Spleen (tissue), 11 donors: Measurements from ENCODE around the gene IQCE. TPM values are rescaled to one million over a fixed set of nuclear protein-coding genes. Genes with fewer than 3 reads are reported as not detected.

Source experiments
- DNase-seq: peaks from one replicate; pipeline ENCODE4 v3.0.0-alpha.2; 2020
- H3K27ac ChIP-seq, 8 donors: fragments of 200-600 bp; sonication (generic) in 7 of 8; 1 replicate in 4 of 8; 2 replicates in 4 of 8; pipeline versions ENCODE4 v1.5.0 to v1.8.0; 2016 to 2021; ENCODE audit warnings: inconsistent platforms in 4 of 8, mild to moderate bottlenecking in 4 of 8, moderate library complexity in 1 of 8
- H3K27me3 ChIP-seq, 7 donors: fragments of 200-600 bp; sonication (generic) in 6 of 7; replicated peaks in 1 of 7; 1 replicate in 4 of 7; 2 replicates in 3 of 7; pipeline versions ENCODE4 v1.5.0 to v1.8.0; 2016 to 2021; ENCODE audit warnings: inconsistent platforms in 3 of 7, mild to moderate bottlenecking in 1 of 7
- H3K36me3 ChIP-seq, 6 donors: fragments of 200-600 bp; sonication (generic) in 5 of 6; 1 replicate in 4 of 6; 2 replicates in 2 of 6; pipeline versions ENCODE4 v1.5.0 to v1.8.0; 2016 to 2021; ENCODE audit warnings: inconsistent platforms in 2 of 6
- H3K4me1 ChIP-seq, 6 donors: fragments of 200-600 bp; sonication (generic) in 5 of 6; 1 replicate in 3 of 6; 2 replicates in 3 of 6; pipeline versions ENCODE4 v1.5.0 to v1.8.0; 2016 to 2021; ENCODE audit warnings: inconsistent platforms in 3 of 6
- H3K4me3 ChIP-seq, 8 donors: fragments of 200-600 bp; sonication (generic) in 7 of 8; 1 replicate in 4 of 8; 2 replicates in 4 of 8; pipeline versions ENCODE4 v1.5.0 to v1.8.0; 2016 to 2021; ENCODE audit warnings: inconsistent platforms in 4 of 8, mild to moderate bottlenecking in 4 of 8, moderate library complexity in 2 of 8
- H3K9me3 ChIP-seq, 8 donors: fragments of 200-600 bp; sonication (generic) in 7 of 8; 1 replicate in 4 of 8; 2 replicates in 4 of 8; pipeline versions ENCODE4 v1.5.0 to v1.8.0; 2016 to 2021; ENCODE audit warnings: inconsistent platforms in 4 of 8
- CTCF ChIP-seq, 11 experiments: fragments of 200-600 bp in 7 of 11; fragments of 450-650 bp in 4 of 11; sonication (generic) in 4 of 11; IDR thresholded peaks in 8 of 11; conservative IDR thresholded peaks in 3 of 11; 1 replicate in 7 of 11; 2 replicates in 4 of 11; pipeline versions ENCODE4 v1.4.0 to v1.8.0; 2016 to 2021; ENCODE audit warnings: antibody characterized with exemption in 11 of 11, inconsistent platforms in 4 of 11, mild to moderate bottlenecking in 1 of 11
- POLR2A ChIP-seq, 3 donors: fragments of 450-650 bp; IDR thresholded peaks; one replicate each; pipeline ENCODE4 v1.5.1; 2017; ENCODE audit warnings: antibody characterized with exemption in 3 of 3, mild to moderate bottlenecking in 1 of 3
- POLR2AphosphoS5 ChIP-seq, 3 donors: sonication (generic); formaldehyde crosslinking; IDR thresholded peaks; one replicate each; pipeline ENCODE4 v1.5.1; 2017; ENCODE audit warnings: antibody characterized with exemption in 3 of 3
- WGBS, 5 donors: extraction: QIAGEN DNeasy Blood & Tissue Kit in 3 of 5; methylation state at CpG; one replicate each; pipeline versions ENCODE4 v1.1.5 to v1.1.7; 2013 to 2018; 5-methylcytosine and 5-hydroxymethylcytosine counted together
- intact Hi-C: fragments of 100-400 bp; cut with DNase I; formaldehyde crosslinking; loops from one replicate; pipeline ENCODE4 v1.15.0; 2023; ENCODE audit warnings: low total_unique reads
- polyA plus RNA-seq, 3 donors: library from polyadenylated mRNA; stranded (reverse); fragments of 200-250 nt; gene quantifications; one replicate each; pipeline ENCODE4 v1.2.1, GENCODE V29; 2013
- total RNA-seq, 7 donors: library from RNA; depleted of rRNA in 3 of 7; stranded (reverse); fragments of >200 nt in 3 of 7; fragmentation: NEBNext Ultra II Directional in 4 of 7; extraction: Animal tissue kit (Norgen Biotek cat#: 25700) in 4 of 7; gene quantifications; one replicate each; pipeline versions ENCODE4 v1.1.0 to v1.2.1, GENCODE V29; 2016 to 2021
- donor health status: healthy with polysubstance abuse.
- donor health status: DM: no; HTN: no; CAD: no; lungs with moderate emphysema.
- donor health status: DM: no; HTN: no; CAD: no.
- donor health status: Bipolar disorder and iron deficiency.
- donor health status: healthy.
- donor health status: DM: no; HTN: no; CAD: no.
- donor health status: DM: yes; HTN: yes; CAD: no.

Gene IQCE
- total and polyA plus RNA-seq, 10 donors: 1.2 to 17.1 (median 11.4) TPM

- H3K4me1 ChIP-seq: peaks cover 12 to 43% (median 35%) of the 10 kb centered on the region in 6 donors
- WGBS, 5 donors: 57 to 77% (median 69%) methylated on average over 23 of the region's 23 CpGs
- H3K4me3 ChIP-seq: no peak overlapping the region
- peak; percentile 82 for DNase-seq
- no peaks in the 10 kb centered on the region for H3K27me3 ChIP-seq
- no peaks in the 10 kb centered on the region for H3K36me3 ChIP-seq
- TF ChIP-seq POLR2A (IDR thresholded peaks at IDR 0.05) (no peak), POLR2AphosphoS5 (IDR thresholded peaks at IDR 0.05) (peak; percentile 29 to 73 (median 64))
- intact Hi-C loops: no loop called here
- H3K9me3 ChIP-seq: no peaks in the 10 kb centered on the region
- peak overlapping the region in 4 of 8 donors; percentile 18 to 51 (median 22) for H3K27ac ChIP-seq
These were observed 62.5 kb downstream of the IQCE start for GRCh38 chr7:2621061-2621828.

- TF ChIP-seq CTCF (IDR thresholded peaks at IDR 0.05 in 8 of 11, conservative IDR thresholded peaks at IDR 0.05 in 3 of 11): no peak
- TF ChIP-seq POLR2AphosphoS5 (IDR thresholded peaks at IDR 0.05): peak in 2 of 3 donors; percentile 11 to 38
- Histone ChIP-seq H3K36me3 (no peaks in the 10 kb centered on the region), H3K27ac (peak overlapping the region in 4 of 8 donors; percentile 18 to 51 (median 26)), H3K9me3 (no peaks in the 10 kb centered on the region), H3K4me3 (no peak overlapping the region), H3K4me1 (peaks cover 12 to 48% (median 37%) of the 10 kb centered on the region in 6 donors), H3K27me3 (no peaks in the 10 kb centered on the region)
- peak; percentile 73 for DNase-seq
- 45 to 59% (median 57%) methylated on average over 11 to 12 of the region's 12 CpGs for WGBS, 5 donors
- intact Hi-C loops: no loop called here
These were observed 63.3 kb downstream of the IQCE start for GRCh38 chr7:2621948-2622640.

GRCh38 chr7:2622869-2623697, 64.3 kb downstream of the IQCE start:
- DNase-seq: peak; percentile 84
- no peak overlapping the region for H3K4me3 ChIP-seq
- H3K27me3 ChIP-seq: no peaks in the 10 kb centered on the region
- H3K4me1 ChIP-seq: peaks cover 12 to 48% (median 37%) of the 10 kb centered on the region in 6 donors
- H3K27ac ChIP-seq: peak overlapping the region in 6 of 8 donors; percentile 14 to 59 (median 26)
- no peaks in the 10 kb centered on the region for H3K9me3 ChIP-seq
- no peaks in the 10 kb centered on the region for H3K36me3 ChIP-seq
- TF ChIP-seq CTCF (IDR thresholded peaks at IDR 0.05 in 8 of 11, conservative IDR thresholded peaks at IDR 0.05 in 3 of 11) (no peak), POLR2A (IDR thresholded peaks at IDR 0.05) (no peak), POLR2AphosphoS5 (IDR thresholded peaks at IDR 0.05) (peak; percentile 62 to 80 (median 79))
- 51 to 59% (median 55%) methylated on average over 7 to 19 of the region's 19 CpGs for WGBS, 5 donors
- intact Hi-C loops: no loop called here

- WGBS, 5 donors: 68 to 87% (median 80%) methylated on average over 6 to 10 of the region's 10 CpGs
- no peak overlapping the region for H3K4me3 ChIP-seq
- no peaks in the 10 kb centered on the region for H3K27me3 ChIP-seq
- H3K9me3 ChIP-seq: no peaks in the 10 kb centered on the region
- H3K27ac ChIP-seq: peak overlapping the region in 3 of 8 donors; percentile 14 to 59 (median 42)
- intact Hi-C loops: no loop called here
- peaks cover 12 to 48% (median 37%) of the 10 kb centered on the region in 6 donors for H3K4me1 ChIP-seq
- DNase-seq: peak; percentile 66
- TF ChIP-seq CTCF (IDR thresholded peaks at IDR 0.05 in 8 of 11, conservative IDR thresholded peaks at IDR 0.05 in 3 of 11) (no peak), POLR2AphosphoS5 (IDR thresholded peaks at IDR 0.05) (no peak), POLR2A (IDR thresholded peaks at IDR 0.05) (no peak)
- no peaks in the 10 kb centered on the region for H3K36me3 ChIP-seq
These were observed 64.9 kb downstream of the IQCE start for GRCh38 chr7:2623698-2624014.
